ENCODE measurements around the gene PYGL.
"Not testable (repeated sequence)": the region's sequence is repeated elsewhere in the genome, so short reads cannot be mapped to it uniquely, and the experiment has no call there.

PYGL gene

DNA sequence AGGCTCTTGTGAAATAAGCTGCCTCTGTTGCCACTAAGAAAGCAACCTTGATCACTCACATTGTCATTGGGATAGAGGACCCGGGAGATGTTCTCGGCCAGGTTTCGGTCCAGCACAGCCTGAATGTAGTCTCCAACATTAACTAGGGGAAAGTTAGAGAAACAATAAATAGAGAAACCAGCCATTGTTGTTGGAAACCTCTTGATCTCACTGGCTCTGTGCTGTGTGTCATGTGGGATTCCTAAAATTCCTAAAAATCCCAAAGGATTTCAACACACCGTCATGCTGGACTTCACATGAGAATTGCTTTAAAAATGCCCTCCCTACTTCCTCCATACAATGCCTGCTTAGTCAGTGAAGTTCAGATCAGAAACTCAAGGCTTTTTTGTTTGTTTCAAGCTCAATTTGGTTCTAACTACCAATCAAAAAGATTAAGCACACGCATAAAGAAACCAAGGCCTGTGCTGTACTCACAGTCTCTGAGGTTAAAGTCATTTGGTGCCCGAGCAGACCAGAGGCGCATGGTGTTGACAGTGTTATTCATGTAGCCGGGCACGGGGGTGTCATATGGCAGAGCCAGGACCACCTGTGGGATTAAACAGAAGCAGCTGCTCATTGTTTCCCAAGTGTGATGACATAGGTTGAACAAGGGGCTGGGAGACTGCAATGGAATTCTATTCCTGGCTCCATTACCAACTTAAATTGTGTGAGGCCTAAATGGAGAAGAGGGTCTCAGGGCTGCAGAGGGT is 23.6 kb downstream of the PYGL start:
- Histone ChIP-seq H2AK5ac (ENCODE audit: low read depth, low read length) (no peak overlapping the region), H3K9me3 (replicated peaks in 1 of 2; ENCODE audit: control insufficient read depth in 2 of 2, insufficient read depth in 1 of 2, low read depth in 1 of 2, low read length in 2 of 2) (no peaks in the 10 kb centered on the region), H4K91ac (ENCODE audit: low read depth, low read length, poor library complexity) (no peak overlapping the region), H2BK15ac (ENCODE audit: low read length) (no peak overlapping the region), H3K27ac (replicated peaks; ENCODE audit: low read length) (peak overlapping the region; percentile 21), H3K36me3 (replicated peaks in 1 of 2; ENCODE audit: control insufficient read depth in 2 of 2, insufficient read depth in 2 of 2, low read length in 2 of 2) (peaks cover 0 to 15% of the 10 kb centered on the region in 2 donors), H2BK5ac (ENCODE audit: low read length) (no peak overlapping the region), H3K79me1 (ENCODE audit: low read depth, low read length) (no peaks in the 10 kb centered on the region), H2BK120ac (ENCODE audit: low read depth, low read length) (no peak overlapping the region), H3K23ac (ENCODE audit: low read depth, low read length, poor library complexity) (no peak overlapping the region), H3K18ac (ENCODE audit: low read length) (no peak overlapping the region), H3K4me3 (ENCODE audit: low read length in 2 of 2) (no peak overlapping the region), H3K4me2 (ENCODE audit: insufficient read depth, low read length, poor library complexity, severe bottlenecking) (no peak overlapping the region), H4K8ac (ENCODE audit: low read depth, low read length) (no peak overlapping the region), H3K9ac (ENCODE audit: low read depth, low read length, poor library complexity) (no peak overlapping the region), H3K14ac (ENCODE audit: low read length) (no peak overlapping the region), H2AFZ (ENCODE audit: low read length) (peak overlapping the region; percentile 25), H2BK12ac (ENCODE audit: low read length) (no peak overlapping the region), H3K27me3 (ENCODE audit: control insufficient read depth in 3 of 3, insufficient read depth in 3 of 3, low read depth in 1 of 3, low read length in 3 of 3) (no peaks in the 10 kb centered on the region), H3K4ac (ENCODE audit: low read length) (no peak overlapping the region), H3K4me1 (ENCODE audit: control insufficient read depth in 2 of 2, insufficient read depth in 1 of 2, low read depth in 1 of 2, low read length in 2 of 2) (peaks cover 7 to 8% of the 10 kb centered on the region in 2 donors)
- WGBS, 2 donors (ENCODE audit: extremely low coverage in 2 of 2, insufficient read length in 2 of 2, insufficient replicate concordance in 1 of 2) = no CpG with 5 or more reads among the region's 9 CpGs
- peak; percentile 36 for DNase-seq (ENCODE audit: low spot score)

DNA sequence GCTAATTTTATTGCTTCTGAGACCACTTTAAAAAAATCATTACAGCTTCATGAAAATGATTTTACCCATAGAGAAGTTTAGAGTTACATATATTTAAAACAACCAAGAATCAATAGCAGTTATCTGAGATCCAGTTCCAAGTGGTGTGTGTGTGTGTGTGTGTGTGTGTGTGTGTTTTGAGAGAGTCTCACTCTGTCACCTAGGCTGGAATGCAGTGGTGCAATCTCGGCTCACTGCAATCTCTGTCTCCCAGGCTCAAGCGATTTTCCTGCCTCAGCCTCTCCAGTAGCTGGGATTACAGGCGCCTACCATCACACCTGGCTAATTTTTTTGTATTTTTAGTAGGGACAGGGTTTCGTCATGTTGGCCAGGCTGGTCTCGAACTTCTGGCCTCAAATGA is 24.8 kb downstream of the PYGL start:
- not testable (repeated sequence) for H2BK5ac ChIP-seq (ENCODE audit: low read length); H3K4me1 ChIP-seq (ENCODE audit: control insufficient read depth in 2 of 2, insufficient read depth in 1 of 2, low read depth in 1 of 2, low read length in 2 of 2); H3K79me1 ChIP-seq (ENCODE audit: low read depth, low read length); H2AFZ ChIP-seq (ENCODE audit: low read length); H4K91ac ChIP-seq (ENCODE audit: low read depth, low read length, poor library complexity); H2BK15ac ChIP-seq (ENCODE audit: low read length); H4K8ac ChIP-seq (ENCODE audit: low read depth, low read length); H3K4me3 ChIP-seq (ENCODE audit: low read length in 2 of 2); H3K27me3 ChIP-seq (ENCODE audit: control insufficient read depth in 3 of 3, insufficient read depth in 3 of 3, low read depth in 1 of 3, low read length in 3 of 3); H3K9me3 ChIP-seq (replicated peaks in 1 of 2; ENCODE audit: control insufficient read depth in 2 of 2, insufficient read depth in 1 of 2, low read depth in 1 of 2, low read length in 2 of 2); H3K18ac ChIP-seq (ENCODE audit: low read length); H2BK12ac ChIP-seq (ENCODE audit: low read length); H3K14ac ChIP-seq (ENCODE audit: low read length); H3K27ac ChIP-seq (replicated peaks; ENCODE audit: low read length); H2AK5ac ChIP-seq (ENCODE audit: low read depth, low read length); H3K4ac ChIP-seq (ENCODE audit: low read length); H3K9ac ChIP-seq (ENCODE audit: low read depth, low read length, poor library complexity); H2BK120ac ChIP-seq (ENCODE audit: low read depth, low read length); H3K23ac ChIP-seq (ENCODE audit: low read depth, low read length, poor library complexity); H3K4me2 ChIP-seq (ENCODE audit: insufficient read depth, low read length, poor library complexity, severe bottlenecking); DNase-seq (ENCODE audit: low spot score)
- no CpG with 5 or more reads among the region's 5 CpGs for WGBS, 2 donors (ENCODE audit: extremely low coverage in 2 of 2, insufficient read length in 2 of 2, insufficient replicate concordance in 1 of 2)
- H3K36me3 ChIP-seq (replicated peaks in 1 of 2; ENCODE audit: control insufficient read depth in 2 of 2, insufficient read depth in 2 of 2, low read length in 2 of 2) = peaks cover 0 to 16% of the 10 kb centered on the region in 2 donors

DNA sequence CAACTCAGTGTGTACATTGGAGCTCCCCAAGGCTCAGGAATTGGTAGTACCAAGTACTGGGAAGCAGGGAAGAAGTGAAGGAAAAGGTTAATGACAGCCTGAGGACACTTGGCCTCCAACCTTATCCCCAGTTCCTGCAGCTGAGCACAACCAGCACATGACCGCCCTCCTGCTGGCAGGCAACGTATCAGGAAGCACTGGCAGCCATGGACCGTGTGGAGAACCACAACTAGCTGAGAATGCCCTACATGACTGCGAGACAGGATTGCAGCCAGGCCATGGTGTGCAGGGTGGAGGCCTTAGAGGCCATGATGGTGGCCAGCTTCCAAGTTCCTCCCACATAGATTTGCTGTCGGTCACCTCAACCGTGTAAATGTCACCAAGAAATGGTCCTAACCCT is 26.8 kb downstream of the PYGL start:
- Histone ChIP-seq H3K27me3 (ENCODE audit: control insufficient read depth in 3 of 3, insufficient read depth in 3 of 3, low read depth in 1 of 3, low read length in 3 of 3) (no peaks in the 10 kb centered on the region), H2BK15ac (ENCODE audit: low read length) (no peak overlapping the region), H3K14ac (ENCODE audit: low read length) (no peak overlapping the region), H3K36me3 (replicated peaks in 1 of 2; ENCODE audit: control insufficient read depth in 2 of 2, insufficient read depth in 2 of 2, low read length in 2 of 2) (peaks cover 0 to 11% of the 10 kb centered on the region in 2 donors), H3K79me1 (ENCODE audit: low read depth, low read length) (no peaks in the 10 kb centered on the region), H3K4me1 (ENCODE audit: control insufficient read depth in 2 of 2, insufficient read depth in 1 of 2, low read depth in 1 of 2, low read length in 2 of 2) (peaks cover 6 to 7% of the 10 kb centered on the region in 2 donors), H3K4me3 (ENCODE audit: low read length in 2 of 2) (no peak overlapping the region), H4K8ac (ENCODE audit: low read depth, low read length) (no peak overlapping the region), H4K91ac (ENCODE audit: low read depth, low read length, poor library complexity) (no peak overlapping the region), H2BK120ac (ENCODE audit: low read depth, low read length) (no peak overlapping the region), H3K23ac (ENCODE audit: low read depth, low read length, poor library complexity) (no peak overlapping the region), H2BK5ac (ENCODE audit: low read length) (no peak overlapping the region), H3K4ac (ENCODE audit: low read length) (no peak overlapping the region), H3K4me2 (ENCODE audit: insufficient read depth, low read length, poor library complexity, severe bottlenecking) (no peak overlapping the region), H3K9ac (ENCODE audit: low read depth, low read length, poor library complexity) (no peak overlapping the region), H3K18ac (ENCODE audit: low read length) (no peak overlapping the region), H3K27ac (replicated peaks; ENCODE audit: low read length) (no peak overlapping the region), H2AK5ac (ENCODE audit: low read depth, low read length) (no peak overlapping the region), H2BK12ac (ENCODE audit: low read length) (no peak overlapping the region), H2AFZ (ENCODE audit: low read length) (no peak overlapping the region), H3K9me3 (replicated peaks in 1 of 2; ENCODE audit: control insufficient read depth in 2 of 2, insufficient read depth in 1 of 2, low read depth in 1 of 2, low read length in 2 of 2) (no peaks in the 10 kb centered on the region)
- WGBS, 2 donors (ENCODE audit: extremely low coverage in 2 of 2, insufficient read length in 2 of 2, insufficient replicate concordance in 1 of 2) = no CpG with 5 or more reads among the region's 6 CpGs
- DNase-seq (ENCODE audit: low spot score) = no peak

DNA sequence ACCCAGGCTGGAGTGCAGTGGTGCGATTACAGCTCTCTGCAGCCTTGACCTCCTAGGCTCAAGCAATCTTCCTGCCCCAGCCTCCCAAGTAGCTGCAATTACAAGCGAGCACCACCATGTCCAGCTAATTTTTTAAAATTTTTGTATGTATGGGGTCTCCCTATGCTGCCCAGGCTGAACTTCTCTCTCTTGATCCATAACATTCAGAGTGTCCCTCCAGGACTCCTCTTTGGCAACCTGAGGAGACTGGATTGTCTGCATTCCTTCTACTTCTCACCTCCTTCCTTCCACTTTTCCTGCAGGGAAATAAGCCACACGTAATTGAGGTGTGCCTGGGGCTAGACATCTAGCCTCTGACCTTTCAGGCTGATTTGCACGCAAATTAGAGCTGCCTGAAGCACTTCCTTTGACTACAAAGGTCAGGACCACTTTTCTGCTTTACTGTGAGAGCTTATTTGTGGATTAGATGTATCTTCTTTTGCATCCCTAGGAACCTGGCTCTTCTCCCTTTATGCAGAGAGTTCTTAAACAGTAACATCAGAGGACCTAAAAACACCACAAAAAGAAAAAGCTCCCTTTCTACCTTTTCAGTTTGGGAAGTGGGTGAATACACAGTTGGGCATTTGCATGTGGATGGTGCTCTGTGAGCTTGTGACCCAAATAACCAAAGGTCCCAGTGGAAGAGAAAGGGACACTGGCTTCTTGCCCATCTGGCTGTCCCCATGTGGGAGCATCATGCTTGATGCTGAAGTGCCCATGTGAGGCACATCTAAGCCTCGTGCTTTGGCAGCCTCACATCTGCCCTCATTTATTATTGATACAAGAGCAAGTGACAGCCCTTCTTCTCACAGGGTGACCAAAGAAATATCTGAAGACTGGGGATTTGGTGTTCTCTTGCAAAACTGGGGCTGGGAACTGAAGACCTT is 33.5 kb downstream of the PYGL start:
- Histone ChIP-seq H2BK12ac (ENCODE audit: low read length) (no peak overlapping the region), H2BK120ac (ENCODE audit: low read depth, low read length) (no peak overlapping the region), H3K4me3 (ENCODE audit: low read length in 2 of 2) (no peak overlapping the region), H3K4me2 (ENCODE audit: insufficient read depth, low read length, poor library complexity, severe bottlenecking) (no peak overlapping the region), H3K18ac (ENCODE audit: low read length) (peak overlapping the region; percentile 49), H3K4me1 (ENCODE audit: control insufficient read depth in 2 of 2, insufficient read depth in 1 of 2, low read depth in 1 of 2, low read length in 2 of 2) (peaks cover 0 to 4% of the 10 kb centered on the region in 2 donors), H3K79me1 (ENCODE audit: low read depth, low read length) (no peaks in the 10 kb centered on the region), H4K91ac (ENCODE audit: low read depth, low read length, poor library complexity) (no peak overlapping the region), H2BK5ac (ENCODE audit: low read length) (no peak overlapping the region), H3K9me3 (replicated peaks in 1 of 2; ENCODE audit: control insufficient read depth in 2 of 2, insufficient read depth in 1 of 2, low read depth in 1 of 2, low read length in 2 of 2) (no peaks in the 10 kb centered on the region), H3K36me3 (replicated peaks in 1 of 2; ENCODE audit: control insufficient read depth in 2 of 2, insufficient read depth in 2 of 2, low read length in 2 of 2) (peaks cover 0 to 10% of the 10 kb centered on the region in 2 donors), H2AK5ac (ENCODE audit: low read depth, low read length) (no peak overlapping the region), H3K9ac (ENCODE audit: low read depth, low read length, poor library complexity) (no peak overlapping the region), H2AFZ (ENCODE audit: low read length) (no peak overlapping the region), H3K14ac (ENCODE audit: low read length) (no peak overlapping the region), H4K8ac (ENCODE audit: low read depth, low read length) (peak overlapping the region; percentile 55), H2BK15ac (ENCODE audit: low read length) (no peak overlapping the region), H3K27ac (replicated peaks; ENCODE audit: low read length) (no peak overlapping the region), H3K23ac (ENCODE audit: low read depth, low read length, poor library complexity) (no peak overlapping the region), H3K4ac (ENCODE audit: low read length) (no peak overlapping the region), H3K27me3 (ENCODE audit: control insufficient read depth in 3 of 3, insufficient read depth in 3 of 3, low read depth in 1 of 3, low read length in 3 of 3) (no peaks in the 10 kb centered on the region)
- no CpG with 5 or more reads among the region's 5 CpGs for WGBS, 2 donors (ENCODE audit: extremely low coverage in 2 of 2, insufficient read length in 2 of 2, insufficient replicate concordance in 1 of 2)
- DNase-seq (ENCODE audit: low spot score) = no peak
